K562 (cell line): ENCODE data around the gene PDE4D. TPM values are rescaled to one million over a fixed set of nuclear protein-coding genes. Genes with fewer than 3 reads are reported as not detected.

Source experiments
- HDAC8 ChIP-seq: fragments of 450-650 bp; IDR thresholded peaks from 2 replicates; pipeline ENCODE4 v1.6.1; 2016; ENCODE audit warnings: mild to moderate bottlenecking, missing genetic modification characterization, moderate library complexity, missing compliant biosample characterization
- JUN ChIP-seq, 2 experiments: sonication (generic) in 1 of 2; formaldehyde crosslinking in 1 of 2; IDR thresholded peaks; 2 replicates each; pipeline versions ENCODE4 v1.6.1 to v1.8.0; 2012 to 2022; ENCODE audit warnings: borderline replicate concordance in 2 of 2, mild to moderate bottlenecking in 2 of 2, improper control_type of control experiment in 1 of 2, low read depth in 1 of 2, low read length in 1 of 2, missing genetic modification reagents in 1 of 2
- MAFG ChIP-seq: fragments of 450-650 bp; conservative IDR thresholded peaks from 2 replicates; pipeline ENCODE4 v1.6.1; 2016; ENCODE audit warnings: missing genetic modification characterization, missing compliant biosample characterization
- NFE2L1 ChIP-seq: fragments of 450-650 bp; IDR thresholded peaks from 2 replicates; pipeline ENCODE4 v1.6.1; 2016; ENCODE audit warnings: missing genetic modification characterization, low read depth, mild to moderate bottlenecking, missing compliant biosample characterization, moderate library complexity, borderline replicate concordance
- RAD21 ChIP-seq, 2 experiments: fragments of 250-450 bp in 1 of 2; fragments of 450-650 bp in 1 of 2; sonication (Bioruptor Pico) in 1 of 2; formaldehyde crosslinking in 1 of 2; IDR thresholded peaks in 1 of 2; conservative IDR thresholded peaks in 1 of 2; 2 replicates each; pipeline versions ENCODE4 v1.4.0 to v1.8.0; 2020 to 2022; ENCODE audit warnings: mild to moderate bottlenecking in 2 of 2, moderate library complexity in 1 of 2
- ZFX ChIP-seq: sonication (generic); formaldehyde crosslinking; IDR thresholded peaks from 2 replicates; pipeline ENCODE4 v1.8.0; 2022; ENCODE audit warnings: mild to moderate bottlenecking, missing genetic modification reagents, moderate library complexity
- ZNF133 ChIP-seq: fragments of 250-450 bp; sonication (Bioruptor Pico); IDR thresholded peaks from 2 replicates; pipeline ENCODE4 v1.4.0; 2020; ENCODE audit warnings: mild to moderate bottlenecking
- ZNF184 ChIP-seq: sonication (generic); formaldehyde crosslinking; IDR thresholded peaks from 2 replicates; pipeline ENCODE4 v1.5.0; 2020; ENCODE audit warnings: missing genetic modification reagents
- ZNF239 ChIP-seq: fragments of 250-450 bp; sonication (Bioruptor Pico); IDR thresholded peaks from 2 replicates; pipeline ENCODE4 v1.4.0; 2020; ENCODE audit warnings: mild to moderate bottlenecking
- polyA plus RNA-seq, 8 experiments: library from polyadenylated mRNA; depleted of rRNA in 4 of 8; stranded (reverse) in 5 of 8; unstranded in 3 of 8; fragments of >200 nt; fragmentation: Nextera tagmentation in 2 of 8; fragmentation: Illumina TruSeq in 1 of 8; extraction: Ambion mirVana in 2 of 8; extraction: Trizol in 1 of 8; gene quantifications; 2 replicates each; pipeline versions ENCODE4 v1.2.1 to v1.2.3, GENCODE V29; 2011 to 2014; ENCODE audit warnings: inconsistent platforms in 1 of 8, missing spikeins in 1 of 8
- total RNA-seq, 7 experiments: library from RNA; depleted of rRNA in 6 of 7; stranded (reverse); fragments of >200 nt in 6 of 7; fragmentation: Illumina TruSeq in 2 of 7; extraction: Trizol in 2 of 7; gene quantifications; 2 replicates each; pipeline versions ENCODE4 v1.2.1 to v1.2.3, GENCODE V29; 2011 to 2021; ENCODE audit warnings: low replicate concordance in 1 of 7
- TF ChIP-seq, protein P1 (sequence below): fragments of 450-650 bp; formaldehyde crosslinking; IDR thresholded peaks from 2 replicates; pipeline ENCODE4 v1.4.0; 2020; ENCODE audit warnings: mild to moderate bottlenecking, moderate library complexity
- TF ChIP-seq, protein P2 (sequence below), 3 experiments: IDR thresholded peaks in 2 of 3; conservative IDR thresholded peaks in 1 of 3; 2 replicates each; pipeline ENCODE4 v1.5.1; 2011 to 2012; ENCODE audit warnings: low read length in 3 of 3, mild to moderate bottlenecking in 3 of 3, control low read depth in 2 of 3, improper control_type of control experiment in 1 of 3, inconsistent platforms in 1 of 3, low read depth in 1 of 3, mixed read lengths in 1 of 3, moderate library complexity in 1 of 3; ENCODE audit not compliant: insufficient read depth in 2 of 3
- TF ChIP-seq, protein P3 (sequence below): IDR thresholded peaks from 2 replicates; pipeline ENCODE4 v1.6.1; 2016; ENCODE audit warnings: missing genetic modification characterization, missing compliant biosample characterization

PDE4D gene
- total and polyA plus RNA-seq, 9 of the 15 experiments (the other 6 are each of a cell fraction or from before 2014, with no cell fraction given) = 0.04 to 0.46 (median 0.13) TPM

DNA sequence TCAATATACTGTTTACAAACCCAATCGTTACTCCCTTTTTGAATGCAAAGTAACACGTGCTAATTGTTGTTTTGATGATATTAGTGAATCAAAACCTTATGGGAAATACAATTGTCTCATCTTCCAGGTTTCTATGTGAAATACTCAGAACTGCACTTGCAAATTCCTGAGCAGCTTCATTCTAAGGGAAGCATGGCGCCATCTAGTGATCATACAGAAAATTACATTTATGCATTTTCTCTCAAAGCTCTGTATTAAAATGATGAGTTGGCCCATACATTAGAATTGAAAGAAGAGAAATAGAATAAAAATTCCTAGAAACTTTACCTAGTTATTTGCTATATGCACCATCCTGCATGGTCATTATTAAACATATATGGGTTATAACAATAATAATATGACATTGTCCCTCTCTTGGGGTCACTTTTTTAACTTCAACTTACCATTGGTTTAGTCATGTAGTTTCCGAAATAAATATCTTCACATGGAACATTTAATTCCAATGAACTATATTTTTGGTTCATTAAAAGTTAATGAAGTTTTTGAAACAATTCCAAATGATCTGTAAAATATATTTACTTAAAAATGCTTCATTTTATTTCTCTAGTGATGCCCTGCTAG is 220.0 kb downstream of the PDE4D start (continued):
- TF ChIP-seq NFE2L1 (tag) = no peak
- TF ChIP-seq RAD21 (CRISPR knock-in tag; conservative IDR thresholded peaks at IDR 0.05 in 1 of 2, IDR thresholded peaks at IDR 0.05 in 1 of 2) = peak; percentile 59 to 71
- TF ChIP-seq, protein P1, sequence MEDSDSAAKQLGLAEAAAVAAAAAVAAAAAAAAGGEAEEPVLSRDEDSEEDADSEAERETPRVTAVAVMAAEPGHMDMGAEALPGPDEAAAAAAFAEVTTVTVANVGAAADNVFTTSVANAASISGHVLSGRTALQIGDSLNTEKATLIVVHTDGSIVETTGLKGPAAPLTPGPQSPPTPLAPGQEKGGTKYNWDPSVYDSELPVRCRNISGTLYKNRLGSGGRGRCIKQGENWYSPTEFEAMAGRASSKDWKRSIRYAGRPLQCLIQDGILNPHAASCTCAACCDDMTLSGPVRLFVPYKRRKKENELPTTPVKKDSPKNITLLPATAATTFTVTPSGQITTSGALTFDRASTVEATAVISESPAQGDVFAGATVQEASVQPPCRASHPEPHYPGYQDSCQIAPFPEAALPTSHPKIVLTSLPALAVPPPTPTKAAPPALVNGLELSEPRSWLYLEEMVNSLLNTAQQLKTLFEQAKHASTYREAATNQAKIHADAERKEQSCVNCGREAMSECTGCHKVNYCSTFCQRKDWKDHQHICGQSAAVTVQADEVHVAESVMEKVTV (CRISPR knock-in tag) = 0 out of 2 replicates have a peak, but pooled peaks have one; percentile 8
- TF ChIP-seq, protein P2, sequence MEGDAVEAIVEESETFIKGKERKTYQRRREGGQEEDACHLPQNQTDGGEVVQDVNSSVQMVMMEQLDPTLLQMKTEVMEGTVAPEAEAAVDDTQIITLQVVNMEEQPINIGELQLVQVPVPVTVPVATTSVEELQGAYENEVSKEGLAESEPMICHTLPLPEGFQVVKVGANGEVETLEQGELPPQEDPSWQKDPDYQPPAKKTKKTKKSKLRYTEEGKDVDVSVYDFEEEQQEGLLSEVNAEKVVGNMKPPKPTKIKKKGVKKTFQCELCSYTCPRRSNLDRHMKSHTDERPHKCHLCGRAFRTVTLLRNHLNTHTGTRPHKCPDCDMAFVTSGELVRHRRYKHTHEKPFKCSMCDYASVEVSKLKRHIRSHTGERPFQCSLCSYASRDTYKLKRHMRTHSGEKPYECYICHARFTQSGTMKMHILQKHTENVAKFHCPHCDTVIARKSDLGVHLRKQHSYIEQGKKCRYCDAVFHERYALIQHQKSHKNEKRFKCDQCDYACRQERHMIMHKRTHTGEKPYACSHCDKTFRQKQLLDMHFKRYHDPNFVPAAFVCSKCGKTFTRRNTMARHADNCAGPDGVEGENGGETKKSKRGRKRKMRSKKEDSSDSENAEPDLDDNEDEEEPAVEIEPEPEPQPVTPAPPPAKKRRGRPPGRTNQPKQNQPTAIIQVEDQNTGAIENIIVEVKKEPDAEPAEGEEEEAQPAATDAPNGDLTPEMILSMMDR (IDR thresholded peaks at IDR 0.05 in 2 of 3, conservative IDR thresholded peaks at IDR 0.05 in 1 of 3; ENCODE audit: insufficient read depth in 2 of 3, low read depth in 1 of 3, low read length in 3 of 3) = peak; percentile 38 to 70 (median 52); a peak in 5 of 6 replicates
- TF ChIP-seq HDAC8 (tag) = no peak
- no peak for TF ChIP-seq ZNF239 (CRISPR knock-in tag)
- TF ChIP-seq JUN (IDR thresholded peaks at IDR 0.05; ENCODE audit: borderline replicate concordance, low read depth, low read length) = no peak
- TF ChIP-seq JUN (CRISPR knock-in tag; IDR thresholded peaks at IDR 0.05; ENCODE audit: borderline replicate concordance) = no peak
- TF ChIP-seq ZNF133 = no peak
- TF ChIP-seq ZFX (CRISPR knock-in tag) = no peak
- TF ChIP-seq, protein P3, sequence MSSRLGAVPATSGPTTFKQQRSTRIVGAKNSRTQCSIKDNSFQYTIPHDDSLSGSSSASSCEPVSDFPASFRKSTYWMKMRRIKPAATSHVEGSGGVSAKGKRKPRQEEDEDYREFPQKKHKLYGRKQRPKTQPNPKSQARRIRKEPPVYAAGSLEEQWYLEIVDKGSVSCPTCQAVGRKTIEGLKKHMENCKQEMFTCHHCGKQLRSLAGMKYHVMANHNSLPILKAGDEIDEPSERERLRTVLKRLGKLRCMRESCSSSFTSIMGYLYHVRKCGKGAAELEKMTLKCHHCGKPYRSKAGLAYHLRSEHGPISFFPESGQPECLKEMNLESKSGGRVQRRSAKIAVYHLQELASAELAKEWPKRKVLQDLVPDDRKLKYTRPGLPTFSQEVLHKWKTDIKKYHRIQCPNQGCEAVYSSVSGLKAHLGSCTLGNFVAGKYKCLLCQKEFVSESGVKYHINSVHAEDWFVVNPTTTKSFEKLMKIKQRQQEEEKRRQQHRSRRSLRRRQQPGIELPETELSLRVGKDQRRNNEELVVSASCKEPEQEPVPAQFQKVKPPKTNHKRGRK (tag) = no peak
- no peak for TF ChIP-seq MAFG (tag)
- TF ChIP-seq ZNF184 (CRISPR knock-in tag) = no peak
